B cell (primary cell): ENCODE data around the gene SLC22A12. TPM values are rescaled to one million over a fixed set of nuclear protein-coding genes. Genes with fewer than 3 reads are reported as not detected.

ENCODE experiments used
- ATAC-seq: fragments of 200-7000 bp; cut with Tn5 transposase; one replicate; pipeline ENCODE4 v1.10.0; 2021; ENCODE audit warnings: low read depth, mild to moderate bottlenecking, moderate number of reproducible peaks, moderate library complexity
- CTCF ChIA-PET: fragments of 350-600 bp; sonication (Branson Sonifier 250); formaldehyde crosslinking; loops from one replicate; lab custom pipeline; 2021; ENCODE audit warnings: antibody characterized with exemption, inconsistent platforms; lab: Charles Lee
- POLR2A ChIA-PET: fragments of 350-600 bp; sonication (Branson Sonifier 250); formaldehyde crosslinking; loops from one replicate; lab custom pipeline; 2021; ENCODE audit warnings: antibody characterized with exemption; lab: Charles Lee
- DNase-seq: peaks from one replicate; pipeline ENCODE4 v3.0.0; 2013
- H2AFZ ChIP-seq: 2 replicates; pipeline ENCODE4 v1.6.1; 2012; ENCODE audit warnings: mild to moderate bottlenecking, low read depth, low read length; ENCODE audit not compliant: insufficient read depth, poor library complexity, severe bottlenecking
- H3K27ac ChIP-seq, 2 donors: 1 replicate in 1 of 2; 2 replicates in 1 of 2; pipeline ENCODE4 v1.5.1; 2012 to 2013; ENCODE audit warnings: low read length in 2 of 2, mild to moderate bottlenecking in 2 of 2, moderate library complexity in 1 of 2
- H3K27me3 ChIP-seq, 4 experiments: fragments of 200-600 bp in 1 of 4; sonication (generic) in 1 of 4; replicated peaks in 1 of 4; 1 replicate in 2 of 4; 2 replicates in 2 of 4; pipeline versions ENCODE4 v1.6.1 to v1.7.0; 2013 to 2016; ENCODE audit warnings: low read length in 3 of 4, mild to moderate bottlenecking in 2 of 4, mixed read lengths in 1 of 4, moderate library complexity in 1 of 4; ENCODE audit not compliant: insufficient read depth in 4 of 4, control insufficient read depth in 3 of 4; ENCODE audit errors: control extremely low read depth in 1 of 4
- H3K36me3 ChIP-seq, 2 experiments: replicated peaks in 1 of 2; 1 replicate in 1 of 2; 2 replicates in 1 of 2; pipeline versions ENCODE4 v1.6.1 to v1.7.1; 2013; ENCODE audit warnings: low read length in 1 of 2; ENCODE audit not compliant: insufficient read depth in 2 of 2, control insufficient read depth in 1 of 2; ENCODE audit errors: control extremely low read depth in 1 of 2, extremely low read depth in 1 of 2
- H3K4me1 ChIP-seq, 2 donors: fragments of 200-600 bp in 1 of 2; sonication (generic) in 1 of 2; 1 replicate in 1 of 2; 2 replicates in 1 of 2; pipeline versions ENCODE4 v1.5.1 to v1.6.1; 2013 to 2017; ENCODE audit warnings: low read length in 2 of 2; ENCODE audit not compliant: control insufficient read depth in 2 of 2, insufficient read depth in 2 of 2
- H3K4me2 ChIP-seq: replicated peaks from 2 replicates; pipeline ENCODE3; 2012; ENCODE audit warnings: mild to moderate bottlenecking, low read depth, low read length; ENCODE audit not compliant: poor library complexity, severe bottlenecking
- H3K4me3 ChIP-seq, 5 experiments: fragments of 200-600 bp in 1 of 5; sonication (generic) in 1 of 5; 1 replicate in 3 of 5; 2 replicates in 2 of 5; pipeline versions ENCODE4 v1.5.1 to v1.7.0; 2011 to 2016; ENCODE audit warnings: low read length in 4 of 5, mild to moderate bottlenecking in 4 of 5, low read depth in 2 of 5, control low read depth in 1 of 5, moderate library complexity in 1 of 5; ENCODE audit not compliant: insufficient read depth in 1 of 5; ENCODE audit errors: control extremely low read depth in 1 of 5, extremely low read depth in 1 of 5
- H3K79me2 ChIP-seq: fragments of 200-600 bp; sonication (generic); one replicate; pipeline ENCODE4 v1.6.0; 2016; ENCODE audit warnings: low read length; ENCODE audit not compliant: control insufficient read depth, insufficient read depth
- H3K9ac ChIP-seq: fragments of 200-600 bp; sonication (generic); 2 replicates; pipeline ENCODE4 v1.6.1; 2017; ENCODE audit warnings: mild to moderate bottlenecking, low read length, moderate library complexity
- H3K9me3 ChIP-seq, 3 donors: one replicate each; pipeline versions ENCODE4 v1.6.1 to v1.7.1; 2013; ENCODE audit warnings: low read length in 2 of 3; ENCODE audit not compliant: control insufficient read depth in 2 of 3, insufficient read depth in 1 of 3; ENCODE audit errors: control extremely low read depth in 1 of 3
- H4K20me1 ChIP-seq: 2 replicates; pipeline ENCODE4 v1.6.0; 2012; ENCODE audit warnings: mild to moderate bottlenecking, low read length; ENCODE audit not compliant: insufficient read depth, control insufficient read depth, poor library complexity, severe bottlenecking
- H3K27ac Mint-ChIP-seq: one replicate; pipeline ENCODE4 v1.8.0; 2021; ENCODE audit warnings: mixed read lengths
- H3K27me3 Mint-ChIP-seq: one replicate; pipeline ENCODE4 v1.8.0; 2021; ENCODE audit warnings: mixed read lengths
- H3K4me1 Mint-ChIP-seq: one replicate; pipeline ENCODE4 v1.8.0; 2021; ENCODE audit warnings: mixed read lengths
- H3K4me3 Mint-ChIP-seq: one replicate; pipeline ENCODE4 v1.8.0; 2021; ENCODE audit warnings: mixed read lengths
- H3K9me3 Mint-ChIP-seq: one replicate; pipeline ENCODE4 v1.8.0; 2022; ENCODE audit warnings: mixed read lengths; ENCODE audit not compliant: insufficient read depth
- EZH2 ChIP-seq: IDR thresholded peaks from 2 replicates; pipeline ENCODE4 v1.6.1; 2012; ENCODE audit warnings: borderline replicate concordance, low read depth, mild to moderate bottlenecking, moderate library complexity, low read length; ENCODE audit not compliant: insufficient read depth, poor library complexity, severe bottlenecking
- WGBS: methylation state at CpG from one replicate; pipeline ENCODE4 v1.1.5; 2013; ENCODE audit warnings: missing lambda C conversion rate; ENCODE audit not compliant: insufficient coverage; 5-methylcytosine and 5-hydroxymethylcytosine counted together
- intact Hi-C: fragments of 100-400 bp; cut with micrococcal nuclease; formaldehyde crosslinking; loops from one replicate; pipeline ENCODE4 v1.10.0; 2022
- polyA plus RNA-seq: library from polyadenylated mRNA; depleted of rRNA; stranded (reverse); fragments of >200 nt; gene quantifications from 2 replicates; pipeline ENCODE4 v1.2.3, GENCODE V29; 2012
- total RNA-seq, 2 donors: library from RNA; stranded (reverse); fragments of 120-200 nt in 1 of 2; gene quantifications; 1 replicate in 1 of 2; 2 replicates in 1 of 2; pipeline versions ENCODE4 v1.2.3 to v1.2.4, GENCODE V29; 2013 to 2022
- TF ChIP-seq, protein P1 (sequence below): fragments of 200-600 bp; IDR thresholded peaks from one replicate; pipeline ENCODE4 v1.8.0; 2022; ENCODE audit warnings: antibody characterized with exemption, mild to moderate bottlenecking

Gene SLC22A12
- total and polyA plus RNA-seq, 2 donors (not counting 1 experiment from before 2014, with no cell fraction given): not detected

GRCh38 chr11:64568584-64569140, 22.4 kb upstream of the SLC22A12 start:
- Histone ChIP-seq H3K9me3 (no peaks in the 10 kb centered on the region), H3K4me3 (no peak overlapping the region), H3K4me1 (no peaks in the 10 kb centered on the region), H3K4me2 (no peak overlapping the region), H3K27ac (no peak overlapping the region), H3K9ac (no peak overlapping the region), H3K36me3 (no peaks in the 10 kb centered on the region), H2AFZ (no peak overlapping the region), H3K27me3 (no peaks in the 10 kb centered on the region), H4K20me1 (no peaks in the 10 kb centered on the region), H3K79me2 (no peaks in the 10 kb centered on the region)
- no peak overlapping the region for H3K27ac Mint-ChIP-seq
- ChIA-PET POLR2A (no interaction called here), CTCF (no interaction called here)
- ATAC-seq (no peak), DNase-seq (no peak)
- H3K4me1 Mint-ChIP-seq: no peaks in the 10 kb centered on the region
- no peak for TF ChIP-seq EZH2
- TF ChIP-seq, protein P1, sequence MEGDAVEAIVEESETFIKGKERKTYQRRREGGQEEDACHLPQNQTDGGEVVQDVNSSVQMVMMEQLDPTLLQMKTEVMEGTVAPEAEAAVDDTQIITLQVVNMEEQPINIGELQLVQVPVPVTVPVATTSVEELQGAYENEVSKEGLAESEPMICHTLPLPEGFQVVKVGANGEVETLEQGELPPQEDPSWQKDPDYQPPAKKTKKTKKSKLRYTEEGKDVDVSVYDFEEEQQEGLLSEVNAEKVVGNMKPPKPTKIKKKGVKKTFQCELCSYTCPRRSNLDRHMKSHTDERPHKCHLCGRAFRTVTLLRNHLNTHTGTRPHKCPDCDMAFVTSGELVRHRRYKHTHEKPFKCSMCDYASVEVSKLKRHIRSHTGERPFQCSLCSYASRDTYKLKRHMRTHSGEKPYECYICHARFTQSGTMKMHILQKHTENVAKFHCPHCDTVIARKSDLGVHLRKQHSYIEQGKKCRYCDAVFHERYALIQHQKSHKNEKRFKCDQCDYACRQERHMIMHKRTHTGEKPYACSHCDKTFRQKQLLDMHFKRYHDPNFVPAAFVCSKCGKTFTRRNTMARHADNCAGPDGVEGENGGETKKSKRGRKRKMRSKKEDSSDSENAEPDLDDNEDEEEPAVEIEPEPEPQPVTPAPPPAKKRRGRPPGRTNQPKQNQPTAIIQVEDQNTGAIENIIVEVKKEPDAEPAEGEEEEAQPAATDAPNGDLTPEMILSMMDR: no peak
- H3K9me3 Mint-ChIP-seq: no peaks in the 10 kb centered on the region
- WGBS: 88% methylated on average over 4 of the region's 8 CpGs
- H3K4me3 Mint-ChIP-seq: no peak overlapping the region
- intact Hi-C loops: no loop called here
- H3K27me3 Mint-ChIP-seq: peaks cover 11% of the 10 kb centered on the region

DNA sequence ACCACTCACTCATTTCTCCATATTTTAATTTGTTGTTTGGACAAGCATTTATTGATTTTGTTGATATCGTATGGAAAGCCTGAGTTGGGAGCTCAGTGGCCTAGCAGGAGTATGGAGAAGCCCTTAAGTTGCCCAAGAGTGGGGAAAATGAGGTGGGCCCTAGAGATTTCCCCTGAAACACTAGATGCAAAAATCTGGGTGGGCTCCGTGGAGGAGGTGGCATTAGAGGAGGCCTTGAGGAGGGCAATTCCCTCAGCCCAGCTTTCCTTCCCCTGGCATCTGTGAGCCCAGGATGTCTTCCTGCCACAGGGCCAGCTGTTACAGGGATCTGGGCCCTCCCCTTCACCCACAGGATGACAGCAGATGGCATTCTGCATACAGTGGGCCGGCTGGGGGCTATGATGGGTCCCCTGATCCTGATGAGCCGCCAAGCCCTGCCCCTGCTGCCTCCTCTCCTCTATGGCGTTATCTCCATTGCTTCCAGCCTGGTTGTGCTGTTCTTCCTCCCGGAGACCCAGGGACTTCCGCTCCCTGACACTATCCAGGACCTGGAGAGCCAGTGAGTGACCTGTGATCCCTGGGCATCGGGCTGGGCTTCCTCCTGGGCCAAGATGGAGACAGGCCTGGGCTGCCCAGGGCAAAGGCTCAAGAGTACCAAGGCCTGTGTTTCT, 21.6 kb upstream of the SLC22A12 start:
- TF ChIP-seq, protein P1: no peak
- no peak for TF ChIP-seq EZH2
- H3K4me2 ChIP-seq: no peak overlapping the region
- Mint-ChIP-seq H3K27me3 (peaks cover 11% of the 10 kb centered on the region), H3K27ac (no peak overlapping the region), H3K4me1 (no peaks in the 10 kb centered on the region), H3K4me3 (no peak overlapping the region), H3K9me3 (no peaks in the 10 kb centered on the region)
- no peak for DNase-seq
- H4K20me1 ChIP-seq: no peaks in the 10 kb centered on the region
- no peak for ATAC-seq
- no peaks in the 10 kb centered on the region for H3K79me2 ChIP-seq
- no peak overlapping the region for H3K27ac ChIP-seq
- H3K9me3 ChIP-seq: no peaks in the 10 kb centered on the region
- 88% methylated on average over 7 of the region's 8 CpGs for WGBS
- H3K4me3 ChIP-seq: no peak overlapping the region
- intact Hi-C loops: no loop called here
- H3K36me3 ChIP-seq: no peaks in the 10 kb centered on the region
- ChIA-PET POLR2A (no interaction called here), CTCF (no interaction called here)
- no peak overlapping the region for H3K9ac ChIP-seq
- no peak overlapping the region for H2AFZ ChIP-seq
- no peaks in the 10 kb centered on the region for H3K27me3 ChIP-seq
- H3K4me1 ChIP-seq: no peaks in the 10 kb centered on the region
